Measurements from ENCODE around the gene HLA-DPA1.
"Not testable (repeated sequence)": the region's sequence is repeated elsewhere in the genome, so short reads cannot be mapped to it uniquely, and the experiment has no call there.

HLA-DPA1 gene

DNA sequence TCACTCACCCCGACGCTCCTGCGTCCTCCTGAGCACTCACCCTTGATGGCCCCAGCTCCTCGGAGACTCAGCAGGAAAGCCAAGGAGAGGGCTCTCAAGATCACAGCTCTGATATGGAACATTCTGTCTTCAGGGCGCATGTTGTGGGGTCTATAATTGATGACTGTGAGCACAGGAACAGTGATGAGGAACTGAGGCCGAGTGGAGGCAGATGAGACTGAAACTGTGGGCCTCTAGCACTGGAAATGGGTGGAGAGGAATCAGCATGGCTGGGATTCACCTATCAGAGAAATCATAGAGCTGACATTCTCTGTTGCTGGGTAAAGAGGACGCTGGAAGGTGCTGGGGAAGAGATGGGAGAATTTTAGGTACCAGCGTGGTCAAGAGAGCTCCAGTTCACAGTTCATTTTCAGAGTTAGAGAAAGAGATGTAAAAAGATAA lies at the start of gene HLA-DPA1:
HLA-DPA1 (minus strand) TSS at position 219 of the 441 bp plus-strand sequence.
- DNase-seq (ENCODE audit: low read depth): no peak

- no peak for DNase-seq (ENCODE audit: low read depth)
Observed at GRCh38 chr6:33123181-33123580, 49.7 kb upstream of the HLA-DPA1 start.

- no peak for DNase-seq (ENCODE audit: low read depth)
Observed at GRCh38 chr6:33120001-33120400, 46.6 kb upstream of the HLA-DPA1 start.

DNA sequence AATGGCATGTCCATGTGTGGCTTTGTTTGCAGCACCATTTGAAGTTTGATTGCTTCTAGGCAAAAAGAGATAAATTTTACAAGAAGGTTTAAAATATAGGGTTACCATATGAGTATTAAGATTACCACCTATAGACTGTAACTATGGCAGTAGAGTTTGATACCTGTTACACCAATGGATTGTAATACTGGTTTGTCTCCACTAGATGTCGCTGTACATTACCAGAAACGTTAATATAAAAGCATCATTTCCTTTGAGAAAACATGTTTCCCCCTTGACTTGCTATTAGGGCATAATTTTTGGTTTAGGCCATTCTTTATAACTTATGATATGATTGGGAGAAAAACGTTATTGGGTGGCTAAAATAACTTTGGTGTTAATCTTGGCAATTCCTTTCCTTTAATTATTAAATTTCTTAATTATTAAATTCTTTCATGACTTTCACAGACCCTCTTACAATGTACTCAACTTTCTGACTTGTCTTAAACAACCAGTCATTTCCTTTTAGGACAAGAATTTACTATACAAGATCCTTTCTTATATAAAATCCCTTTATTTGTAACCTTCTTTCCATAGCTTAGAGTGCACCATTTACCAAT lies 45.2 kb upstream of the HLA-DPA1 start:
- no peak for DNase-seq (ENCODE audit: low read depth)

DNA sequence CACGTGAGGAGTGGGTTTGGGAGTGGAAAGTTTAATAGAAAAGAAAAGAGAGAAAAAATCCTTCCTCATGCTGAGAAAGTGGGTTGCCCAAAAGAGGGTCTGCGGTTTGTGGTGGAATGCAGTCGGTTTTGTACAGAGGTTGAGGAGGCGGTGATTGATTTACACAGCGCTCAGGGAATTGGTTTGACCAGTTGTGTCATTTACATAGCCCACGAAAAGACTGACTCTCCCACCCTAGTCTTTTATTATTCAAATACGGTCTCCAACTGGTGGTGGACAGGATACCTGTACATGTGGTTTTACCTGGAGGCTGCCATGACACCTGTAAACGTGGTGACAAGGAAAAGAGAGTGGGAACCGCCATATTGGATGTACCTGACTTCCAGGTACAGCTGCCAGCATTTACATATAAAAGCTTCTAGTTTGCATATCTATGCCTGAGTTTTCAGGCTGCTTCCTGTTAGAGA lies 44.4 kb upstream of the HLA-DPA1 start:
- DNase-seq (ENCODE audit: low read depth): no peak

DNA sequence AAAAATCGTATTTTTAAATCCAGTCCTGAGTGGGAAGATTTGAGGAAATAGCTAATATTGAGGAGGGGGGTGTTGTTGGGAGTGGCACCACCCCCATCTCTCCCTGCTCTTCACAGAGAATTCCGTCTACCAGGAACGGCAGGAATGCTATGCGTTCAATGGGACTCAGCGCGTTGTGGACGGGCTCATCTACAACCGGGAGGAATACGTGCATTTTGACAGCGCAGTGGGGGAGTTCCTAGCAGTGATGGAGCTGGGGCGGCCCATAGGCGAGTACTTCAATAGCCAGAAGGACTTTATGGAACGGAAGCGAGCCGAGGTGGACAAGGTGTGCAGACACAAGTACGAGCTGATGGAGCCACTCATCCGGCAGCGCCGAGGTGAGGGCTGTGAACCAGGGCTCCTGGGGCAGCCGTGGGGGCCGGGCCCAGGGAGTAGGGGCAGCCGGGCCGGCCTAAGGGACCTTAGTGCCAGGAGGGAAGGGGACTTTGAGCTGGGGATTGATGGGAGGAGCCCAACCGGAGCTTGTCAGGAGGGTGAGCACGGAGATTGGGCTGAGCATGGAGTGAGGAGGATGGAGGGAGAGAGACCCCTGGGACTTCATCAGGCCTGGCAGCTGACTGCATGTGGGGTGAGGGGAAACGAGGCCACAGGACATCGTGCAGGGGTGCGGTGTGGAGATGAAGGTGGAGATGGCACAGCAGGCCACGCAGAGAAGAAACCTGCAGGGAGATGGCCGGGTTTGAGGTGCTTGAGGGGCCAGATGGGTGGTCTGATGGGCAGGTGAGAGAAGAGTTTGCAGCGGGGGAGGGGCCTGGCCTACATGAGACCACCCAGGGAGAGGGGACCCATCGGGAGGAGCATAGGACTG lies 43.6 kb upstream of the HLA-DPA1 start:
- no peak for DNase-seq (ENCODE audit: low read depth)

DNA sequence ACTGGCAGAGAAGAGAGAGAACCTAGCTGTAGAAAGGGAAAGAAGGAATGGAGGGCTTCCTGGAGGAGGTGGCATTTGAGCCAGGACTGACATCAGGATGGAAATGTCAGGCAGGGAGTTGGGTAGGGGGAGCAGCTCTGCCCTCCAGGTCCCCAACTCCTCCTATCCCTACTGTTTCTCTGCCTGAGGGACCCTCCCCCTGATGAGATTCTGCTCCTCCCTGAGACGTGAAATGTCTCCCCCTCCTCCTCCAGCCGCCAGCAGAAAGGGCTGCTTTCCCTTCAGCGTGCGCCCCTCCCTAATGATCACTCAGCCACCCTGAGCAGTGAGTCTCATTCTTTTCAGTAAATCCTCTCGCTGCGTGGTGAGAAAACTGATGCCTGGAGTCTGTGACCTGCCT lies 43.0 kb upstream of the HLA-DPA1 start:
- no peak for DNase-seq (ENCODE audit: low read depth)

DNA sequence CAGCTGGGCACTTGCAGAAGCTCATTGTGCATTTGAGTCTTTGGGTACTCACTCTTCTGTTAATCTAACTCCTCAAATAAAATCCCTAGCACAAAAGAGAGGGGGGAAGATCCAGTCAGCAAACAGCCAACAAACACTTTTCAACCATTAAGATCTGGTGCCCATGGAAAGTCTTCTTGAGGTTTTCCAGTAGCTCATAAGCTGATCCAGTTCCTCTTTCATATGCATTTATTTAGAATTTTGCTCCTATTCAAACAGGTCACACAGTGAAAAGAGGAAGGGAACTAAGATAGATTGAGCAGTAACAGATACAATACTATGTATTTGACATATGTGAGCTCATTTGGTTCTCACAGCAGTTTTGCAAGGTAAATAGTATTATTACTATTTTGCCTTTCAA lies 41.0 kb upstream of the HLA-DPA1 start:
- DNase-seq (ENCODE audit: low read depth): no peak

- DNase-seq (ENCODE audit: low read depth): no peak
Observed at GRCh38 chr6:33113755-33114154, 40.3 kb upstream of the HLA-DPA1 start.

GRCh38 chr6:33112148-33112547 lies 38.7 kb upstream of the HLA-DPA1 start:
- DNase-seq (ENCODE audit: low read depth): no peak

DNA sequence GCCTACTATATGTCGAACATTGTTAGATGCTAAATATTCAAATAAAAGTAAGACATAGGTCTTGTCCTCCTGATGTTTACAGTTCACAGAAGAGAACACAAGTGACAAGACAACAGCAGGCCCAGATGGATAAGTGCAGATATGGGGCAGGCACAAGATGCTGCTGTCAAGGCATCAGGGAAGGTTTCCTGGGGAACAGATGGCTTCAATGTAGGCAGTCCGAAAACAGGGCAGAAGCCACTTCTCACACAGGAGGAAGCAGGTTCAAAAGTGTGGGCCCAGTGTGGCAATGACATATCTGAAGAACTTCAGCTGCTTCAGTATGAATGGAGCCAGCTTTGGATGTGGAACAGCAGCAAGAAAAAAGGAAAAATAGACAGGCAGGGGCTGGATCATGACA lies 34.9 kb upstream of the HLA-DPA1 start:
- no peak for DNase-seq (ENCODE audit: low read depth)

DNA sequence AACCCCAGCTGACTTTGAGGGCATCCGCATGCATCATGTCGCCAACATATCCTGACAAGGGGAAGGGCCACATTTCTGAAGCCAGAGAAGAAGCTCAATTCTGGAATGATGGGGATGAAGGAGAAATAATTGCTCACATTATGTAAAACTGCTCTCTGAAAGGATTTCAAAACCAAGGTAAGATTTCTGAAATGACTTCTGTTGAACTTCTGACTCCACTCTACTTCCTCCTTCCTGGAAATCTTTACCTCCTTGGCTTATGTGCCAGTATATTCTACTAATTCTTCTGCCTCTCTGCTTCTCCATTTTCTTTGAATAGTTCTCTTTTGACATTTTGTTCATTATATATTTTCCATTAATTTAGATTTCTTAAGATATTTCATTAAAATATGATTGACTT lies 34.2 kb upstream of the HLA-DPA1 start:
- DNase-seq (ENCODE audit: low read depth): no peak

GRCh38 chr6:33105916-33106871 lies 32.7 kb upstream of the HLA-DPA1 start:
- no peak for DNase-seq (ENCODE audit: low read depth)

DNA sequence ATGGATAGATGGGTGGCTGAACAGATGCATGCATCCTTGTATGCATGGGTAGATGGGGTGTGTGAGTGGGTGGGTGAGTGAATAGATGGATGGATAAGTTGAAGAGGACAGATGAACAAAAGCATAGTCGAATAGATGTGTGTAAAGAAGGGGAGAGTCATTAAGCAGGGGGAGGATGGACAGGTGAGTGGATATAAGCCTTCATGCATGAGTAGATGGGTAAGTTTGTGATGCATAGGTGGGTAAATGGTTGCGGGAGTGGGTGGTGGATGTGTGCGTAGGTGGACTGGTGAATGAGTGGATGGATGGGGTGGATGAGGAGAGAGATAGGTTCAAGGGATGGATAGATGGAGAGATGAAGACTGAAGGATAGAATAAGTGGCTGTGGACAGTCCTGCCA lies 31.9 kb upstream of the HLA-DPA1 start:
- no peak for DNase-seq (ENCODE audit: low read depth)

- DNase-seq (ENCODE audit: low read depth): no peak
Observed at GRCh38 chr6:33104887-33105286, 31.4 kb upstream of the HLA-DPA1 start.

DNA sequence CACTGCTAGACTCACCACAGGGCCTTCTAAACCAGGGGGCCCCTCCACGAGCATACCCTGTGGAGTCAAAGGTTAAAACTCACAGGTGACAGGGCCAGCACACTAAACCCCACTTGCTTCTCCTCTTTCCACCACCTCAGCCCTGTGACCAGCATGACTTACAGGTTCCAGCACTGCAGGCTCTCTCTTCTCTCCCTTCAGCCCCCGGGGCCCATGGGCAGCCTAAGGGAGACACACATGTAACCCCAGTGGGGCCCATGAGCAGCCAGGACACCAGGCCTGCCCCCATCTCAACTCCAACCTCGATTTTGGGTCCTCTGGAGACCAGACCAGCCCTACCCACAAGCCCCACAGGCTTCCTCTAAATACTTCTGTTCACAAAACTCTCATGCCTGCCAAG lies 30.3 kb upstream of the HLA-DPA1 start:
- DNase-seq (ENCODE audit: low read depth): no peak

DNA sequence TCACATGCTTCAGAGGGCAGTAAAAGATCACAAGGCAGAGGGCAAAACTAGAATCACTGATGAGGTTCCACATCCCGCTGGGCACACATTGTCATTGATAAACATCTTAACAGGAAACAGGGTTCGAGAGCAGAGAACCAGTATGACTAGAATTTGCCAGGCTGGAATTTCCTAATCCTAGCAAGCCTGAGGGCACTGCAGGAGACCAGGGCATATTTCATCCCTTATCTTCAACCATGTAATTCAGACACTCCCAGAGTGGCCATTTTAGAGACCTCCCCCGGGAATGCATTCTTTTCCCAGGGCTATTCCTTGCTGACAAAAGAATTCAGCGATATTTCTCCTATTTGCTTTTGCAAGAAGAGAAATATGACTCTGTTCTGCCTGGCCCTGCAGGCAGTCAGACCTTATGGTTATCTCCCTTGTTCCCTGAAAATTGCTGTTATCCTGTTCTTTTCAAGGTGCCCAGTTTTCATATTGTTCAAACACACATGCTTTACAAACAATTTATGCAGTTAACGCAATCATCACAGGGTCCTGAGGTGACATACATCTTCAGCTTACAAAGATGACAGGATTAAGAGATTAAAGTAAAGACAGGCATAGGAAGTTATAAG lies 27.8 kb upstream of the HLA-DPA1 start:
- not testable (repeated sequence) for DNase-seq (ENCODE audit: low read depth)

- DNase-seq (ENCODE audit: low read depth): no peak
Observed at GRCh38 chr6:33095681-33096080, 22.2 kb upstream of the HLA-DPA1 start.

- DNase-seq (ENCODE audit: low read depth): no peak
Observed at GRCh38 chr6:33093855-33094254, 20.4 kb upstream of the HLA-DPA1 start.

GRCh38 chr6:33092385-33092784 lies 18.9 kb upstream of the HLA-DPA1 start:
- no peak for DNase-seq (ENCODE audit: low read depth)

GRCh38 chr6:33091957-33092356 lies 18.5 kb upstream of the HLA-DPA1 start:
- DNase-seq (ENCODE audit: low read depth): no peak

Data from stimulated activated CD8-positive, alpha-beta memory T cell treated with anti-CD3 and anti-CD28 coated beads, Interleukin-15, amount 100 ng/mL, for 24 hours (primary cell).